HS-27A (cell line): ENCODE data around the gene UGT1A7.

Source experiments
- DNase-seq: peaks from one replicate; pipeline ENCODE4 v3.0.0-alpha.2; 2012; ENCODE audit warnings: low read depth, missing footprints

UGT1A7 gene

GRCh38 chr2:233761040-233761769 is 79.5 kb downstream of the UGT1A7 start:
- DNase-seq, result no peak

GRCh38 chr2:233764264-233764663 is 82.6 kb downstream of the UGT1A7 start:
- no peak for DNase-seq

DNA sequence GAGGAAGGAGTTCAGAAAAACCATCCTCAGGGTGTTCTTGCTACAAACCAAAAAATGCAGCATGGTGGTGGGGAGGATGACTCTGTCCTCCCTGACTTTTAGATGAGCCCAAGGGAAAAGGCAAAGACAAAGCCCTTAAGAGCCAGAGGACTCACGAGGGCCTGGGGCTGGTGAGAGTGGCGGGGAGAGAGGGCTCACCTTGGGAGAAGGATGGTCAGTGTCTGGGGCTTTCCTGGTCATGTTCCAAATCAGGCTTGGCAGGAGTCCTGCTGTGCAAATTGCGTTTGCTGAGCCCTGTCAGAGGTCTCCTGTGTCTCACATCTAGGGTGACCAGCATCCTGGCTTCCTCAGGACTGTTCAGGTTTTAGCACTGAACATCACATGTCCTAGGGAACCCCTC is 83.1 kb downstream of the UGT1A7 start:
- no peak for DNase-seq

DNA sequence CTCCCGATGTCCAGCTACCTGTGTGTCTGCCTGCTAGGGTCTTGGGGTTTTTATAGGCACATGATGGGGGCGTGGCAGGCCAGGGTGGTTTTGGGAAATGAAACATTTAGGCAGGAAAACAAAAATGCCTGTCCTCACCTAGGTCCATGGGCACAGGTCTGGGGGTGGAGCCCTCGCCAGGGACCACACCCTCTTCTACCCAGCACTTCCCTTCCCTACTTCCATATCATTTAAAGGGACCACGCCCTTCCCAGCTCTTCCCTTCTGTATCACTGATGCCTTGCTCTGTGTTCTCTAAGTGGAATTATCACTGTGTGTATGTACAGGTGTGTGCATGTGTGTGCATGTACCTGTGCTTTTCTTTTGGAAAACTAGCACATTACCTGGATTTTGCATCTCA is 84.7 kb downstream of the UGT1A7 start:
- no peak for DNase-seq

- DNase-seq, result no peak
Measured at GRCh38 chr2:233768076-233768475, 86.4 kb downstream of the UGT1A7 start.

GRCh38 chr2:233769260-233769659 is 87.6 kb downstream of the UGT1A7 start:
- no peak for DNase-seq

- DNase-seq, result no peak
Measured at GRCh38 chr2:233772153-233772552, 90.5 kb downstream of the UGT1A7 start.

DNA sequence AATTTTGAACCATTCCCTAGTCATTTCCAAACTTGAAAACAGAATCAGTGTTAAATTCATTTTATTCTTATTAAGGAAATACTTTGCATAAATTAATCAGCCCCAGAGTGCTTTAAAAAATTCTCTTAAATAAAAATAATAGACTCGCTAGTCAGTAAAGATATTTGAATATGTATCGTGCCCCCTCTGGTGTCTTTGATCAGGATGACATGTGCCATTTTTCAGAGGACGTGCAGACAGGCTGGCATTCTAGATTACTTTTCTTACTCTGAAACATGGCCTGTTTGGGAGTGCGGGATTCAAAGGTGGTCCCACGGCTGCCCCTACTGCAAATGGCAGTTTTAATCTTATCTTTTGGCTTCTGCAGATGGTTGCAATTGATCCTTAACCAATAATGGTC is 90.9 kb downstream of the UGT1A7 start:
- DNase-seq, result no peak

DNA sequence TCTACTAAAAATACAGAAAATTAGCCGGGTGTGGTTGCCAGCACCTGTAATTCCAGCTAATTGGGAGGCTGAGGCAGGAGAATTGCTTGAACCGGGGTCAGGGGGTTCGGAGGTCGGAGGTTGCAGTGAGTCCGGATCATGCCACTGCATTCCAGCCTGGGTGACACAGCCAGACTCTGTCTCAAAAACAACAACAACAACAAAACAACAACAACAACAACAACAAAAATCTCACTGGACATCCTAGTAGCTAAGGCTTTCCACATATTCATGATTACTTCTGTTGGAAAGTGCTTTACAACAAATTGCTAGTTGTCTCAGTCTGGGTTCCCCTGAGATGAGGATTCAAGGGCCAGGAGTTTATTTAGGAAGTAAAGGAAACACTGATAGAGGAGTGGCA is 92.2 kb downstream of the UGT1A7 start:
- no peak for DNase-seq

GRCh38 chr2:233775414-233775813 is 93.7 kb downstream of the UGT1A7 start:
- no peak for DNase-seq

GRCh38 chr2:233778030-233778429 is 96.3 kb downstream of the UGT1A7 start, which contains the start of gene MROH2A:
Gene MROH2A (plus strand): TSS chr2:233778330. CDS start chr2:233779359, 1,029 bp downstream.
- no peak for DNase-seq

DNA sequence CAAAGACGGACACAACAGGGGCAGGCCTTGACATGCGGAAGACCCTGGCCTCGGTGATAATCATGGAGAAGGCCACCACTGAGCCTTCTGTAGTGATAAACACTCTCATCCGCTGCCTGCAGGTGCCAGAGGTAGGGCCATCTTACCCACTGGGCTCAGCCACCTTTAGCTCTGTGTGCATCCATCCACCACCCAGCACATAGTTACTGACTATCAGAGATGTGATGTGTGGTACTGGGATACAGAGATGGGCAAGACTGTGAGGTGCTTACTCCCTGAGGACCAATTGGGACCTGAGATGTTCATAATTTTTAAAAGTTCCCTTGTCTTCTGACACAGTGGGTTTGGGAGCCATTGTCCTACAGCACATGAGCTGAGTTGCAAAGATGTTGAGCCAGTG is 98.0 kb downstream of the UGT1A7 start:
- no peak for DNase-seq

DNA sequence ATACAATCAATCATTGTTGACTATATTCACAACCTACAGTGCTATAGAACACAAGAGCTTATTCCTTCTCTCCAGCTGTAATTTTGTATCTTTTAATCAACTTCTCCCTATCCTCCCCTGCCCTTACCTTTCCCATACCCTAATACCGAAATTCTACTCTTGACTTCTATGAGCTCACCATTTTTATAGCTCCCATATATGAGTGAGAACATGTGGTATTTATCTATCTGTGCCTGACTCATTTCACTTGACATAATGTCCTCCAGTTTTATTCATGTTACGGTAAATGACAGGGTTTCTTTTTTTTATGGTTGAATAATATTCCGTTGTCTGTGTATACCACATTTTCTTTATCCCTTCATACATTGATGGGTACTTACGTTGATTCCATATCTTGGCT is 99.1 kb downstream of the UGT1A7 start:
- no peak for DNase-seq

DNA sequence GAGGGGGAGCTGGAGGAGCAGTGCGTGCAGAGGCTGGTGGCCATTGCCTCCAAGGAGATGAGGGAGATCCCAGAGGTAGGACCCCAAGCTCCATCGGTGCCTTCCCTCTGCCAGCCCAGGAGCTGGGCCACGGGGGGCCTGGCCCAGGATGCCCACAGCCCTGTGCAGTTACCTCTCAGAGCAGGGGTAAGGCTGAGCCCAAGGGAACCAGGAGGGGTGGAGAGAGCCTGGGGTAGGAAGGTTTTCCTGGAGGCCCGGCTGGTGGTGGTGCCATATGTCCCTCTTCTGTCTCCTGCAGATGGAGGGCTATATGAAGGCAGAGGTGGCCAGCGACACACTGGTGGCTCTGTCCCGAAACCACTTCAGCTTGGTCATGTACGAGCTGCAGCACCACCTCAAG is 107.9 kb downstream of the UGT1A7 start:
- DNase-seq, result no peak

DNA sequence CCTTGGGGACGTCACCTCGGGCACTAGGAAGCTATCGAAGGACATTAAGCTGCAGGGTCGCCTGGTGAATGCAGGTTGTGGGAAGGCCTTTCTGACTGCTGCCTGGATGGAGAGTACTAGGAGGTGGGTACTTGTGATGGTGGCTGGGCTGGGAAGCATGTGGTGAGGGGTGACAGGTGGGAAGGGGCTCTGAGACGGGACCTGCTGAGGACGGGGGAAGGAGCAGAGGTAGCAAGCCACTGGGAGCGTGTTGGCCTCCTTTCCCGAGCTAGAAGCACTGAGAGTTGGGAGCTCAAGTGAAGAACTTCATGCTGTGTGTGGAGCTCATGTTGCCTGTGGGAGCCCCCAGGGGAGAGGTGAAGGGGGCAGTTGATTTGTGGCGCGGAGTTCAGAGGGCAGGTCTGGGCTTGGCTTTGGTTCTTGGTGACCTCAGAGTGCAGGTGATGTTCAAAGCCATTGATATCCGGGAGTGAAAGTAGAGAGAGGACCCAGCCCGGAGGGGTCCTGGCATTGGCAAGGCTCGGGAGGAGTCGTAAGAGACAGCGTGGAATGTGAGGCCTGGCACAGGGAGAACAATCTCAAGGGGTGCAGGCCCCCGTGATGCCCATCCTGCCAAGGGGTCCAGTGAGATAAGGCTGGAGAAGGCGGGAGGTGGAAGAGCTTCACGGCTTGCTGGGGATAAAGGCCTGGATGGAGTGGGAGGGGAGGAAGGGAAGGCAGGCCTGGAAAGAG is 109.6 kb downstream of the UGT1A7 start:
- DNase-seq, result no peak

- no peak for DNase-seq
Measured at GRCh38 chr2:233791883-233792329, 110.2 kb downstream of the UGT1A7 start.

DNA sequence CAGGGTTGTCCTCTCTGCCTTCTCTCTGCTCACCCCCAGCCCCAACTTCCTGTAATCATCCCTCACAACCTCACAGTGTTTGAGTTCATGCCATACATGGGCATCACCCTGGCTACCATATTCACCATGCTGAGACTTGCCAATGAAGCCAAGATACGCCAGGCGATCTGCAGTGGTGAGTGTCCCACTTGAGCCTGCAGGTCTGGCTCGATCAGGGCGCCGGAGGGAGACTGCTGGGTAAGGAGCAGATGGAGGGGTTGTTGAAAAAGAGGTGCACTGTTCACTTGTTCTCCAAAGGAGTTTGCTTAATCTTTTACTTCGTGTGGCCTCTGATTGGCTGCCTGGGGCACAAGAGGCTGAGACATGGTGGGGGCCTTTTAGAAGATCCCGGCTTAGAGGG is 111.0 kb downstream of the UGT1A7 start:
- DNase-seq, result no peak

DNA sequence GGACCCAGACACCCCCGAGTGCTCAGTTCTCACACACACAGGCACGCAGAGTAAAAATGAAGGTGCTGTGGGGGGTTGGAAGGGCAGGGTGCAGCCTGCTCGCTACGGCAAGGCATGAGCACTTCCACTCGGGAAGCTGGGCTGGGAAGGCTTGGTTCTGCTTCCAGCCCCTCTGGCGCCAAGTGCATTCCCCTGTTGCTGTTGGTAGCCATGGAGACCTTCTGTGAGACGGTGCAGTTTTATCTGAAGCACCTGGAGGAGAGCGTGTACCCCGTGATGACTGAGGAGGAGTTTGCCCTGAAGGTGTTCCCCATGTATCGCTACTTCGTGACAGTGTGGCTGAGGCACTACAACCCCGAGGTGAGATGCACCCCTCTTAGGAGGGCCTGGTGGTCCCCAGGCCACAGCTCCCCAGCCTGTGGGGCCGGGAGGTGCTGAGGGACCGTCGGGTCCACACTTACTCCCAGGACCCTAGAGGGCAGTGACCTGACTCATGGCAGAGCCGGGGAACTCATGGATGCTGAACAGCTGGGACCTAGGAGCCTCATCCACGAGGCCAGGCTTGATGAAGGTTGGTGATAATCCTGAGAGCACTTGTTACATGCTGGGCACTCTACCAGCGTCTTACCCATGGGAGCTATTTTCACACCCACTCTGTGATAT is 111.9 kb downstream of the UGT1A7 start:
- DNase-seq, result no peak

GRCh38 chr2:233794128-233794658 is 112.5 kb downstream of the UGT1A7 start:
- no peak for DNase-seq

DNA sequence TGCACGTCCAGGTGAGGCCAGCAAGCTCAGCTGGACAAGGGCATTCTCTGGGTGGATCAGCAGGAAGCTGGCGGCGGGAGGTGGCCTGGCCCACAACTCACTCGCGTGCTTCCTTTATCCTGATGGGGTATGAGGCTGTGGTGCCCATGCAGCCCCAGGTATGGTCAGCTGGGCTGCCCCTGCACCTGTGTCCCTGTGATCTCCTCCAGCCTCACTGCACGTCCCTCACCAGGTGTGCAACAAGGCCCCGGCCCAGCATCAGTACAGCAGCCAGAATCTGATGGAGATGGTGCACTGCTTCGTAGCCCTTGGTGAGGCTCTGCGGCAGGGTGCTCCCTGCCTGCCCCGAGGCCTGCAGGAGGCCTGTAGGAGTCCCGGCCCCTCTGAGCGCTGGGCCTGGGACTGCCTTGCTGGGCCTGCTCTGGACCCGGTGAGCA is 114.1 kb downstream of the UGT1A7 start:
- no peak for DNase-seq

GRCh38 chr2:233796254-233796653 is 114.6 kb downstream of the UGT1A7 start:
- DNase-seq, result no peak

DNA sequence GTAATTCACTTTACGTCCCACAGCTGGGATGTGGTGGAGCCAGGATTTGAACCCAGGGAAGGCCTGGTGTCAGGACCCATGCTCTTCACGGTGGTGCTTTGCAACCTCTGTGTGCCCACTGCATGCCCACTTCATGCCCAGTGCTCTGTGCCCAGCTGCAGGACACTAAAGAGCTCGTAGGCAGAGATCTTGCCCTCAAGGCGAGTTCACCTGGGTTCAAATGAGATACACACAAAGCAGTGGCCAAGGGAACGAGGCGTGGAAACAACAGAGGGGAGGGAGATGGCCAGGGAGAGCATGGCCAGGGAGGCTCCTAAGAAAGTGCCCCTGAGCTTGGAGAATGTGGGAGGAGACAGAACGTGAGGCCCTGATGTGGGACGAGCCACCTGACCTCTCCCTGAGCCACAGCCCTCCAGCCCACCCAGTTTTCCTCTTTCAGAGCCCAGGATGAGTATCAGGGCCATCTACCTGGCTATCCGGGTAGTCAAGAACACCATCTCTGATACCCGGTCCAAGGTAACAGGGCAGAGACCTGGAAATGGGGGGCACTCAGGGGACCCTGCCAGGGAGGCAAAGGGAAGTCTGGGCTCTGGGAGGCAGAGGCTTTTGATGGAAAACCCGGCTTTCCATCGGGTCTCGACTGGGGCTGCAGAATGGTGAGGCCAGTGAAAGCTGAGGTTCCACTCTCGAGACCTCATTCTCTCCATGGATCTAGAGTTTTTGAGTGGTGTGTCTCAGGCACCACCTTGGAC is 116.8 kb downstream of the UGT1A7 start:
- DNase-seq, result no peak
